ENCODE data around the gene CCDC150. TPM values are rescaled to one million over a fixed set of nuclear protein-coding genes. Genes with fewer than 3 reads are reported as not detected.
"Not testable (repeated sequence)": the region's sequence is repeated elsewhere in the genome, so short reads cannot be mapped to it uniquely, and the experiment has no call there.

CCDC150 gene
- total RNA-seq, 2 donors from 2014 or later: 0.50 to 7.6 TPM

DNA sequence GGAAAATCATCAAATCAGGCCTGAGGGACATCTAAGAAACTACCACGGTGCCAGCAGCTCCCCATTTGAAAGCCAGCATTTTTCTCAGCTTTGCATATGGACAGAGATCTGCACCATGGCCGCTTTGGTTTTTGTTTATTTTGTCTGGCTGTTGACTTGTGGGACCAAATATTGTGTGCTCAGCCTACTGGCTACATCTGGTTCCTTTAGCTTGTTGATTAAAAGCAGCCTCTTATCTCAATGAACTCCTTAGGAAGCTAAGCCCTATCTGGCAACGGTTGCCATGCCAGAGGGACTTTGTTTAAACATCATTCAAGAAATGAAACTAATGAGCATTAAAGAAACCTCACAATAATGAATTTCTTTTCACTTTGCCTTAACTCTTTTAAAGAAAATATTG, 32.4 kb upstream of the CCDC150 start:
- no peak overlapping the region for H3K4me3 ChIP-seq
- no peaks in the 10 kb centered on the region for H3K36me3 ChIP-seq
- no peaks in the 10 kb centered on the region for H3K9me3 ChIP-seq
- TF ChIP-seq, protein P1, sequence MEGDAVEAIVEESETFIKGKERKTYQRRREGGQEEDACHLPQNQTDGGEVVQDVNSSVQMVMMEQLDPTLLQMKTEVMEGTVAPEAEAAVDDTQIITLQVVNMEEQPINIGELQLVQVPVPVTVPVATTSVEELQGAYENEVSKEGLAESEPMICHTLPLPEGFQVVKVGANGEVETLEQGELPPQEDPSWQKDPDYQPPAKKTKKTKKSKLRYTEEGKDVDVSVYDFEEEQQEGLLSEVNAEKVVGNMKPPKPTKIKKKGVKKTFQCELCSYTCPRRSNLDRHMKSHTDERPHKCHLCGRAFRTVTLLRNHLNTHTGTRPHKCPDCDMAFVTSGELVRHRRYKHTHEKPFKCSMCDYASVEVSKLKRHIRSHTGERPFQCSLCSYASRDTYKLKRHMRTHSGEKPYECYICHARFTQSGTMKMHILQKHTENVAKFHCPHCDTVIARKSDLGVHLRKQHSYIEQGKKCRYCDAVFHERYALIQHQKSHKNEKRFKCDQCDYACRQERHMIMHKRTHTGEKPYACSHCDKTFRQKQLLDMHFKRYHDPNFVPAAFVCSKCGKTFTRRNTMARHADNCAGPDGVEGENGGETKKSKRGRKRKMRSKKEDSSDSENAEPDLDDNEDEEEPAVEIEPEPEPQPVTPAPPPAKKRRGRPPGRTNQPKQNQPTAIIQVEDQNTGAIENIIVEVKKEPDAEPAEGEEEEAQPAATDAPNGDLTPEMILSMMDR (IDR thresholded peaks at IDR 0.05): no peak
- no peak for TF ChIP-seq POLR2A (IDR thresholded peaks at IDR 0.05)
- TF ChIP-seq POLR2AphosphoS5 (IDR thresholded peaks at IDR 0.05): no peak
- H3K27me3 ChIP-seq (replicated peaks; ENCODE audit: insufficient read depth): no peaks in the 10 kb centered on the region
- 41% methylated on average over 3 of the region's 3 CpGs for WGBS
- no peak for DNase-seq (ENCODE audit: low spot score)
- H3K4me1 ChIP-seq (replicated peaks): no peaks in the 10 kb centered on the region
- H3K27ac ChIP-seq: no peak overlapping the region
- intact Hi-C loops (cut with DNase I): no loop called here

DNA sequence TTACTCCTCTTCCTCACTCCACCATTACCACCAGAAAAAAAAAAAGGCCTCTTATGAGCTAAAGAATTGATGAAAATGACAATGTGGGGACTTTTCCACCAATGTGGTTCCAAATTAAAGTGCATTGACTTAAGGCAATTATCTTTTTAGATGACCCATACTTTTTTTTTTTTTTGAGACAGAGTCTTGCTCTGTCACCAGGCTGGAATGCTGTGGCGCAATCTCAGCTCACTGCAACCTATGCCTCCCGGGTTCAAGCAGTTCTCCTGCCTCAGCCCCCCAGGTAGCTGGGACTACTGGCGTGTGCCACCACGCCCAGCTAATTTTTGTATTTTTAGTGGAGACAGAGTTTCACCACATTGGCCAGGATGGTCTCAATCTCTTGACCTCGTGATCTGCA, 31.6 kb upstream of the CCDC150 start:
- intact Hi-C loops (cut with DNase I); H3K4me3 ChIP-seq; H3K27me3 ChIP-seq (replicated peaks; ENCODE audit: insufficient read depth); H3K36me3 ChIP-seq; H3K4me1 ChIP-seq (replicated peaks); H3K27ac ChIP-seq; DNase-seq (ENCODE audit: low spot score); H3K9me3 ChIP-seq: not testable (repeated sequence)
- 88% methylated on average over 5 of the region's 5 CpGs for WGBS

DNA sequence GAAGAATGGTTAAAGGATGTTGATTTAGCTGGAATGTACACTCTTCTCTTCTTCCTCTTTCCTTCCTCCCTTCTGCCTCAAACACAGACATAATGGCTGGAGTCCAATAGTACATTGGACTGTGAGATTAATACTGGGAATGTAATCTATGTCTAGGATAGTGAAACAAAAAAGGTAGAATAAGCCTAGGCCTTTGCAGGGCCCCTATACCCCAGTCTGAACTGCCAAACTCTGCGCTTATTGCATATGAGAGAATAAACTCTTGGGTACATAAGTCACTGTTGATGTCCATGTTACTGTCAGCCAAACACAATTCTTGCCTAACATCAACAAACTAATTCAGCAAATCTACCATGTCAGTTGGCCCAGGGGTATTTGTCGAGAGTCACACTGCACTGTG, 29.7 kb upstream of the CCDC150 start:
- 94% methylated on average over 2 of the region's 2 CpGs for WGBS
- intact Hi-C loops (cut with DNase I): no loop called here
- Histone ChIP-seq H3K4me3 (no peak overlapping the region), H3K27ac (no peak overlapping the region), H3K4me1 (replicated peaks) (no peaks in the 10 kb centered on the region), H3K9me3 (no peaks in the 10 kb centered on the region), H3K36me3 (no peaks in the 10 kb centered on the region), H3K27me3 (replicated peaks; ENCODE audit: insufficient read depth) (no peaks in the 10 kb centered on the region)
- TF ChIP-seq POLR2AphosphoS5 (IDR thresholded peaks at IDR 0.05) (no peak), POLR2A (IDR thresholded peaks at IDR 0.05) (no peak)
- TF ChIP-seq, protein P1 (IDR thresholded peaks at IDR 0.05): no peak
- no peak for DNase-seq (ENCODE audit: low spot score)

DNA sequence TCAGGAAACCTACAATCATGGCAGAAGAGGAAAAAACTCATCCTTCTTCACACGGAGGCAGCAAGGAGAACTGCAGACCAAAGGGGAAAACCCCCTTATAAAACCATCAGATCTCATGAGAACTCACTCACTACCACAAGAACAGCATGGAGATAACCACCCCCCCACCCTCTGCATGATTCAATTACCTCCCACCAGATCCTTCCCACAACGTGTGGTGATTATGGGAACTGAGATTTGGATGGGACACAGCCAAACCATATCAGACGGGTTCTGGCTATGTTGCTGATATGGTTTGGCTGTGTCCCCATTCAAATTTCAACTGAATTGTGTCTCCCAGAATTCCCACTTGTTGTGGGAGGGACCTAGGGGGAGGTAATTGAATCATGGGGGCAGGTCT, 28.7 kb upstream of the CCDC150 start:
- Histone ChIP-seq H3K27ac (no peak overlapping the region), H3K4me1 (replicated peaks) (no peaks in the 10 kb centered on the region), H3K36me3 (no peaks in the 10 kb centered on the region), H3K27me3 (replicated peaks; ENCODE audit: insufficient read depth) (no peaks in the 10 kb centered on the region), H3K9me3 (no peaks in the 10 kb centered on the region), H3K4me3 (no peak overlapping the region)
- TF ChIP-seq POLR2A (IDR thresholded peaks at IDR 0.05): no peak
- no peak for TF ChIP-seq POLR2AphosphoS5 (IDR thresholded peaks at IDR 0.05)
- TF ChIP-seq, protein P1 (IDR thresholded peaks at IDR 0.05): no peak
- DNase-seq (ENCODE audit: low spot score): no peak
- intact Hi-C loops (cut with DNase I): no loop called here
- WGBS: 56% methylated on average over 3 of the region's 3 CpGs

DNA sequence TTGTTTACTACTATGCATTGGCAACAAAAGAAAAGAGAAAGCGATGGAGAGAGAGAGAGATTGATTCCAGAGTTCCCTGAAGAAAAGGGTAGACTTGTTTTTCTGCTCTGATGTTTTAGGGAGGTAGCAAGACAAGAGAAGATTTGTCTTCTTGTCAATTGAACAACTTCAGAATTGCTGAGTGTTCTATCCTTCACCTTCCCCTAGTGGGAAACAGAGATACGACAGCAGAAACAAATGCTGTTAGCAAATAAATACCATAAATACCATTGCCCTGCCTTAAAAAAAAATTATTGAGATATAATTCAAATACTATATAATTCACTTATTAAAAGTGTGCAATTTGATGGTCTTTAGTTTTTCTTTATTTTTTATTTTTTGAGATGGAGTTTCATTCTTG, 26.2 kb upstream of the CCDC150 start:
- no peak for TF ChIP-seq POLR2A (IDR thresholded peaks at IDR 0.05)
- no peak for TF ChIP-seq POLR2AphosphoS5 (IDR thresholded peaks at IDR 0.05)
- TF ChIP-seq, protein P1 (IDR thresholded peaks at IDR 0.05): no peak
- Histone ChIP-seq H3K36me3 (no peaks in the 10 kb centered on the region), H3K27ac (no peak overlapping the region), H3K27me3 (replicated peaks; ENCODE audit: insufficient read depth) (no peaks in the 10 kb centered on the region), H3K4me1 (replicated peaks) (no peaks in the 10 kb centered on the region), H3K9me3 (no peaks in the 10 kb centered on the region), H3K4me3 (no peak overlapping the region)
- intact Hi-C loops (cut with DNase I): no loop called here
- DNase-seq (ENCODE audit: low spot score): no peak
- WGBS: 79% methylated on average over 2 of the region's 2 CpGs

All from prostate gland (tissue), 2 donors.